Activated CD4-positive, alpha-beta T cell treated with anti-CD3 and anti-CD28 coated beads for 24 hours (primary cell): ENCODE results near the gene DENND6B.

Experiments used
- DNase-seq, 2 donors: peaks; one replicate each; pipeline ENCODE4 v3.0.0-alpha.2; 2020; ENCODE audit warnings: low read depth in 2 of 2

The DENND6B gene

DNA sequence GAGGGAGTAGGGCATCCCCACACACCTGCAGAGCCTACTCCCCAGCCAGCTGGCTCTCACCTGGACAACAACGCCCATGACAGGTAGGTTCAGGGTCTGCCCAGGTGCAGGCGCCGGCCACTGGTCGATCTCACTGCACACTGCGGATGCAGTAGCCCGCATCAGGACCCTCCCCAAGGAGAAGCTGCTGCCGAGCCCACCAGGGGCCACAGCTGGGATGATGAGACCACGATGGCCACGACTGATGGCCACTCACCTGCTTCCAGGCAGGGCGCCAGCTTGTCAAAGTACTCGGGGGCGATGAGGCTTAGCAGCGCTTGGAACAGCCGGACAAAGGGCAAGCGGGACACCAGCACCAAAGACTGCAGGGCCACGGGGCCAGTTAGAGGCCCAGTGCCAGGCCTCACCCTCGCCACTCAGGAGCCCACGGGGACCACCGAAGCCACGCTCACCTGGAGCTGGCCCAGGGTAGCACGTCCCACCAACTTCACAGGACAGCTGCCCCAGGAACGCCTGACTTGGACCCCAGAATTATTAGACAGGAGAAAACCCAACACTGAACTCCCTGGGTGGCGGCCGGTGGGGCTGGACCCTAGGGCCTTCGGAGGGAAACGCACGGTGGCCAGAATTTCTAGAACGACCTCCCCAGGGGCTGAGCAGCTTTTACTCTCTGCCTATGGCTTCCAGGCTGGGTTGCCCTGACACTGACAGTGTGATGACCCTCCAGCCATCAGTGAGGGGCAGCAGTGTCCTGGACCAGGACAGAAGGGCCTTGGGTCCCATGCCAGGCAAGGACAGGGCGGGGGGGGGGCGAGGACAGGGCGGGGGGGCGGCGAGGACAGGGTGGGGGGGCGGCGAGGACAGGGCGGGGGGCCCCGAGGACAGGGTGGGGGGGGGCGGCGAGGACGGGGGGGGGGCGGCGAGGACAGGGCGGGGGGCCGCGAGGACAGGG, 10.4 kb downstream of the DENND6B start:
- DNase-seq, result no peak

DNA sequence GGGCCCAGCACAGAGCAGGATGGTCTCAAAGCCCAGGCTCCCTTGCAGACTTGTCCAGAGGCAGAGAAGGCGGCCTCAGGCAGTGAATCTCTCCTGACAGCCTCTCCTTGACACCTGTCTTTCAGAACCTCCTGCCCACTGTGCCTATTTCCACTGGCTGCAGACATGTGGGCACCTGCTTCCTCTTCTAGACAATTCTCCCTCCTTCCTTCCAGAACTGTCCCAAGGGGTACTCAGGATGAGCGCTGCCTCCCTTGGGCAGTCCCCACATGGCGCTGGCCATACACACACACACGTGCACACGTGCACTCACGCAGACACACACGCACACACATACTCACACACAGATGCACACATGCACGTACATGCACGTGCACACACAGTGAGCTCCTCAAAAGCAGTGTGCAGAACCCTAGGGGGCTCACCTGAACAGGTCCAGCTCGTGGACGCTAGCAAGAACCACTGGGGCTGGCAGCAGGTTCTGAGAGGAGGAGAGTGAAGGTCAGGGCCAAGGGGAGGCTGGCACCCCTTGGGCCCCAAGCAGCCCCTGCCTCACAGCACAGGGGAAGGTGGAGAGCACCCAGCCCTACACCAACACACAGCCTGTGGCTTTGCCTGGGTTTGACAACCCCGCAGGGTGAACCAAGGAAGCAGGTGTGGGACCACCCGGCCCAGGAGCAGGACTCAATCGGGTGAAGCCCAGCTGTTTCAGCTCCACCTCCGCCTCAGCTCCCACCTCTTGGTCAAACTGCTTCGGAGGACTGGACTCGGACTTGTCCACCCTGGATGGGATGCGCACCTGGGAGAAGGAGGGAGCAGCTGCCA, 11.3 kb downstream of the DENND6B start:
- no peak for DNase-seq

DNA sequence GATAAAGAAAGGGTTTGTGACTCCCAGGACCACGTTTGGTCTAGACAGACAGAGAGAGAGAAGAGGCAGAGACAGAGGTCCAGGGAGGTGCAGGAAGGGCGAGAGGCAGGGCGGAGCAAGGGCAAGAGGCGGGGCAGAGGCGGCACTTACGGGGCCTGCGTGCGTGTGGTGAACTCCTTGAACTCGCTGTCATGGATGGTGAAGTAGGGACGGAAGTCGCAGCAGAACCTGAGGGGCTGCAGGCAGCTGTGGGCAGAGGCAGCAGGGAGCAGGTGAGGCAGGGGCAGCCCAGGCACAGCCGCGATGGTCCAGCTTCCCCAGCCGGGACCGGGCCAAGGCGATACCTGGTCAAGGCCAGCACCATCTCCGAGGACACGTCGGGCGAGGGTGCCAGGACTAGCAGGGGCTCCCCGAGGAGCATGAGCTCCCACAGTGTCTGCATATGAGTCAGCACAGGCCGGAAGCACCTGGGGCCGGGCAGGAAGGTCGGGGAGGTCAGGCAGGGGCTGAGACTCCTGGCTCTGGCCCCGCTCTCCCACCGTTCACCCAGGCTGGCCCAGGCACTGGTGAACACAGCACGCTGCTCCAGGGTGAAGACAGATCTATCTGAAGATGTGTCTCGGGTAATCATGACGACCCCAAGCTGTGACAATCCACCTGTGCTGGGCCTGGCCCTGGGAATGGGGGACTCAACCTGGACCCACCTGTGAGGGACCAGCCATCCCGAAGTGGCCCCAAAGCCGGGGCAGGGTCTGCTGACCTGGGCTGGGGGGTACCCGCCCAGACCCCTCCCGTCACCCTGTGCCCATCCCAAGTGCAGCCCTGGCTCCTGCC, 12.1 kb downstream of the DENND6B start:
- DNase-seq, result peak; percentile 58 to 66

DNA sequence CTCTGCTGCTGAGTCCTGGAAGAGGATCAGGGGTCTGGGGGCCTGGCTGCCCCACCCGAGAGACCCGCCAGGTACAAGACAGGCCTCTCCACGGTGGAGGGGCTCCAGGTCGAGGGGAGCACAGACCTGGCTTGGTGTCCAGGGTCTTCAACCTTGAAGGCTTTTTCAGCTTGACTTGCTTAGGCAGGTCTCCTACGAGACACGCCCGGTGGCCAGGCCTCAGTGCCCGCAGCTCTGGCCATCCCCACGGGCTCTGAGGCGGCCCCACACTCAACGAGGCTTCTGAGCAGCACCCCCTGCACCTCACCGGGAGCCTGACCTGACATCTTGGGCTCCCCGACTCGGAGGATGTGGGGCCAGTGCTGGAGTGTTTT, 12.7 kb downstream of the DENND6B start:
- DNase-seq, result no peak

DNA sequence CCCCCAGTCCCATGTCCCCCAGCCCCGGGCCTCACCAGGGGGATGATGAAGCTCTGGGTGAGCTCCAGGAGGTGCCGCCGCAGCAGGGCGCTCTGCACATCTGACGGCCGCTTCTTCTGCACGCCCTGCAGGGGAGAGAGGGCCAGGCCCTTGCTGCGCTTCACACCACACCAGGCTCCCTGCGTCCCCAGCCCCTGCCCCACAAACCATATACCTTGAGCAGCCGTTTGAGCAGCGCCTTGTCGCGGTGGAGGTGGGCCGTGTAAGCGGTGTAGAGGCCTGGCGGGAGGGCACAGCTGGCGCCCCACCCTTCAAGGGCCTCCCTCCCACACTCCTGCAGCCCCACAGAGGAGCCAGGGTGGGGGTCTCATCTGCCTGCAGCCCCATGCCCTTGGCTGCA, 13.2 kb downstream of the DENND6B start:
- no peak for DNase-seq

DNA sequence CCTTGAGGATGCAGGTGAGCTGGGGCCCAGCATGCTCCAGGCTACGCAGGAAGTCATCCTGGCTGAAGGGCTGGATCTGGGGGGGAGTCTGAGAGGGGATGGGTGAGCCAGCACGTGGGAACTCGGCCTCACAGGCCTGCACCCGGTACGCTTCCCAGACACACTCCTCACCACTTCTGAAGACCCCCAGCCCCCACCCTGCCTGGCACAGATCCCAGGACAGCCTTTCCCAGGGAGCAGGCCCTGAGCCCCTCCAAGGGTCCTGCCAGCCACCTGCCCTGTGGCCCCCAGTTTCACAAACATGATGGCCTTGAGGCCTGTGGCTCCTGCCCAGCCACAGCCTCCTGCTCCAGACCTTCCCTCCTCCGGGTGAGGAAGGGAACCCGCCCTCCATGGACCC, 13.8 kb downstream of the DENND6B start:
- DNase-seq, result no peak

DNA sequence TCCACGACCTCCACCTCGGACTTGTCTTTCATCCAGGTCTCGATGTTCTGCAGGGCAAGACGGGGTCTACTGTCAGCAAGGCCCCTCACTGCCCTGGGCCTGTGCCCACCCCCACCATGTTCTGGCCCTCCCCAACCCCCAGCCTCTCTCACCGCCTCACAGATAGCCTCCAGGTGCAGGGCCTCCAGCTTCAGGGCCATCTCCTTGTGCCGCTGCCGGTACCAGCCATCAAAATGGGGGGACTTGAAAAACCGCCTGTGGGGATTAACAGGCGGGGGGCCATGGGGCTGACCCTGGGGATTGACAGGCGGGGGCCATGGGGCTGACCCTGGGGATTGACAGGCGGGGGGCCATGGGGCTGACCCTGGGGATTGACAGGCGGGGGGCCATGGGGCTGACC, 14.4 kb downstream of the DENND6B start:
- DNase-seq, result no peak

DNA sequence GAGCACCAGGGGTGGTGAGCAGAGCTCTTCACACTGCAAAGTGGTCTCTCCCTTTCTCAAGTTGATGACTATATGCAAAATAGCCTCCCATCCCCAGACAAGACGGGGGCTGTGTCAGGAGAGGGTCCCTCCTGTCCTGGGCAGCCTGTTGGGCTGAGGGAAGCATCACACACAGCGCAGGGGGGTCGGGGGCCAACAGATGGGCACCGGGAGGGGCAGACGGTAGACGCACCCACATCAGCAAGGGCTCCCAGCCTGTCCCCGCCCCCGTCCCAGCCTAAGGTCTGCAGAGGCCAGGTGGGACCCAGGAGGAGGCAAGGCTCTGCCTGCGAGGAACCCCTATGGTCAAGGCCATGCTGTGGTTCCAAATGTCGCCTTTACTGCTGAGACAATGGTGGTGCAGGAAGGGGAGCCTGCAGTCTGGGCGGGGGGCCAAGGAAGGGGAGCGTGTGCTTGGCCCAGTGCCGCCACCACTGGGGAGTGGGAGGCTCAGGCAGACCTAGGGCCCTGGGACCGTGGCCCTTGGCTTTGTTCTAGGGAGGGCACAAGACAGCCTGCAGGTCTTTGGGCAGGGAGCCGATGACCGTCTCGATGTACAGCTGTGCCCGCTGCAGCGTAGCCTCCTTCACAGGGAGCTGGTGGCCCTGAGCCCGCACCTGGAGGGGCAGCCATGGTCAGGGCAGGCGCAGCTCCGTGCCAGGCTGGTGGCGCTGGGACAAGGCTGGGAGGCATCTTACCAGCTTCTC, 15.0 kb downstream of the DENND6B start:
- DNase-seq, result no peak

DNA sequence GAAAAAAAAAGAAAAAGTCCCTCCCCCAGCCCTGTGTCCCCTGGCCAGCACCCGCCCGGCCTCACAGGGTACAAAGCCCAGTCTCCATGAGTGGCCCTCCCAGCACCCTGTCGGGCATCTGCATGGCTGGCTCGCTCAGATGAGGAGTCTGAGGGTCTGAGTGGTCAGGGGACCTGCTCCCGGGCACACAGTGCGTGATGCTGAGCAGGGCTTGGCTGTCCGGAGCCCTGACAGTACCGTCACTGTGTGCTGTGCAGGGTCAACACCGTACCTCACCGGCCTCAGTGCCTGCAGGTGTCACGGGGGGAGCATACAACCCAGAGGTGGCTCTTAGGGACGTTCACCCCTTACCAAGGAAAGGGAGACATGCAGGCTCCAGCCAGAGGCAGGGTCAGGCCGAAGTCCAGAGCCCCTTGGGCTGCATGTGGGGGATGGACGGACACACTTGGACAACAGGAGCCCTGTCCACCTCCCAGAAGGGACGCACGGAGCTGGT, 15.8 kb downstream of the DENND6B start:
- DNase-seq, result no peak

DNA sequence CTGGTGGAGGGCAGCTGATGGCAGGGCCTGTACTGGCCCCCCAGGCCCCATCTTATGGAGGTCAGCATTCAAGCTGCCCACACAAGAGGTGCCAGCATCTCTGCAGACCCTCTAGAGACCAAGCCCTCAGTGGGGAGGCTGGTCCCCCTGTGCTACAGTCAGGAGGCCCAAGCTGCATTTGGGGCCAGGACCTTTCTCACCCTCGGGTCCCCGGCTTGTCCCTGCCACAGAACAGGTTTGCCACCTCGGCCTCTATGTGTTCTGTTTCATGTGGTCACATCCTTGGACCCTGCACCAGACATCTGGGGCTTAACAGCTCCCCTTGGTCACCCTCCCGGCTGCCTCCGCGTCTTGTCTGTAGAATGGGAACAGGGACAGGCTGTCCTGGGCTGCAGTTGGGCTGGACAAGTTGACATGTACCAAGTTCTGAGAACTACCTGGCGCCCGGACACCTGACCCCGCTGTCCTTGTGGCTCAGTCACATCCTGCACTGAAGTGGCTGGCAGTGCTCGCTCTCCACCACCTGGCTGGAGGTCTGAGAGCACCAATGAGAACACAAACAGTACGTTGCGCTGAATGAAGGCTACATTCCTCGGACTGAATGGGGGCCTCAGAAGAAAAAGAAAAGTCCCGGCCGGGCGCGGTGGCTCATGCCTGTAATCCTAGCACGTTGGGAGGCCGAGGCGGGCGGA, 16.6 kb downstream of the DENND6B start:
- no peak for DNase-seq

DNA sequence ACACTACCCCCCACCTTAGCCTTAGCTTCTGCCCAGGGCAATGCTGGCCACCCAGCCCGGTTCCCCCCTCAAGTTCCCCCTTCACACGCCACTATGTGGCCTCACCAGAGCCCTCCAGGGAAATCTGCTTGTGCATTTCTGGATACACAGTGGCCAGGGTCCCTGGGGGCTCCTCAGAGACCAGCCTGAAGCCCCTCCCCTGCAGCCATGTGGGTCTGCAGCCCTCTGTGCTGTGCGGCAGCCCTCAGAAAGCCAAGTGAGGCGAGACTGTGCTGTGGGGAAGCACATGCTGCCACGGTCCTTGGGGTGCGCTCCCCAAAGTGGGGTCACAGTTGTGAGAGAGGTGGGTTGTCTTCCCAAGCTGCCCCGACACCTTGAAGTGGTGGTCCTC, 17.2 kb downstream of the DENND6B start:
- no peak for DNase-seq

DNA sequence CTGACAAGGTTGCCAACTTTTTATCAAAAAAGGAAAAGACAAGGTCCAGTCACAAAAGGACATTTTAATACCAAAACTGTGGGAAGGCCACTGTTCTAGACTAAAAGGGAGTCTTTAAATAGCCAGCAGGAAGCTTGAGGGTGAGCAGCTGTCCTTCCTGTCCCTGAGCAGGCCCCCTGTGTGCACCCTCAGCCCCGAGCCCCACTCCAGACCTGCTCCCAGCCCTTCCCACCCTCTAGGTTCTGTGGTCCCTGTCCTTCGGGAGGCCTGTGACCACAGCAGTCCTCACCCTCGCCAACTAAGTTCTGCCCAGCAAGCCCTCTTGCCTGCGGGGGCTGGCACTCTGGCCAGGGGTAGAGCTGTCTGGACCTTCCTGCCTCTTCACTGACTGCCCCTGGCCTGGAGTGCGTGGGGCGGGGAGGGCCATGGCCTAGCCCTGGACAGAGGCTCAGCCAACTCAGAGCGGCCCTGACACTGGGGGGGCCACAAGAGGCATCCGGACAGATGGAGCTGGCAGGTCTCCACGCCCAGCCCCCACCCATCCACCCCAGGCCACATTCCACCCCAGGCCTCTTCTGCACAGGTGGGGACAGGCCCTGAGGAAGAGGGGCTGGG, 17.7 kb downstream of the DENND6B start:
- DNase-seq, result no peak

DNA sequence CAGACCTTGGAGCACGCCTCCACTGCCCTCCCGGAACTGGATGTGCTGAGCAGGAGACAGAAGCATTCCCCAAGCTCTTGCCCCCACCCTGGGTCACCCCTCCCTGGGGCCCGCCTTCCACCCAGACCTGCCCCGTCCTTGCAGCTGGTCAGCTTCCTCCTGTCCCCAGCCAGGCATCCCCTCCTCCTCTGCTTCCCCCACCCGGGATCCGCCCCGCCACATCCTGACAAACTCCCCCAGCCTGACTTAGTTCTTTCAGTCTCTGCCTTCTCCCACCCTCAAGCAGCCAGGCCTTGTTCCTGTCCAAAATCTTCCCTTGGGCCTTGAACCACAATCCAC, 18.2 kb downstream of the DENND6B start:
- no peak for DNase-seq

DNA sequence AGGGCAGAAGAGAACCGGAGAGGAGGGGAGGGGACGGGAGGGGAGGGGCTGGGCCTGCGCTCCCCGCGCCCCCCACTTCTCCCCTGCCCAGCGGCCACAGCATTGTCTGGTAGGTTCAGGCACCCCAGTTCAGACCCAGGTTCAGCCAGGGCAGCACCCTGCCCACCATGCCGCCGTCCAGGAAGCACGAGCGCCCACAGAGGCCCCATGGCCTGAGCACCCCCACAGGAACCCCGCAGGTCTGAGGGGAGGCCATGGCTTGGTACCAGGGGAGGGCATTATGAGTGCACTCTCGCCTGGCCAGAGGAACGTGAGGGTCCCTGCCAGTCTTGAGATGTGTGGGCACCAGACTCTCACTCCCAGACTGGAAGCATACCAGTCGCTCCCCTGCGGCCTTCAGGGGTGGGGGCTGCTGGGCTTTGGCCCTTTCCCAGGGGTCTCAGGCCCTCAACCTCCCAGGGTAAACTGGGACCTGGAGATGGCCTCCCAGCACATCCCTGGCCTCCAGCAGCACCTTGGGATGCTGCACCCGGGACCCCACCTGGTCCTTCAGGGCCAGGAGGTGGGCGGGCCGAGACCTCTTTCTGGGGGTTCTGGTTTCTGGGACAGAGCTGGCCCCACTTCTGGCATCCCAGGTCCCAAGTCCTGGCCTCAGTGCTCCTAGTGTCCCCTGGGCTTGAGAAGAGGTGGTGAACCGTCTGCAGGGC, 18.8 kb downstream of the DENND6B start:
- no peak for DNase-seq

DNA sequence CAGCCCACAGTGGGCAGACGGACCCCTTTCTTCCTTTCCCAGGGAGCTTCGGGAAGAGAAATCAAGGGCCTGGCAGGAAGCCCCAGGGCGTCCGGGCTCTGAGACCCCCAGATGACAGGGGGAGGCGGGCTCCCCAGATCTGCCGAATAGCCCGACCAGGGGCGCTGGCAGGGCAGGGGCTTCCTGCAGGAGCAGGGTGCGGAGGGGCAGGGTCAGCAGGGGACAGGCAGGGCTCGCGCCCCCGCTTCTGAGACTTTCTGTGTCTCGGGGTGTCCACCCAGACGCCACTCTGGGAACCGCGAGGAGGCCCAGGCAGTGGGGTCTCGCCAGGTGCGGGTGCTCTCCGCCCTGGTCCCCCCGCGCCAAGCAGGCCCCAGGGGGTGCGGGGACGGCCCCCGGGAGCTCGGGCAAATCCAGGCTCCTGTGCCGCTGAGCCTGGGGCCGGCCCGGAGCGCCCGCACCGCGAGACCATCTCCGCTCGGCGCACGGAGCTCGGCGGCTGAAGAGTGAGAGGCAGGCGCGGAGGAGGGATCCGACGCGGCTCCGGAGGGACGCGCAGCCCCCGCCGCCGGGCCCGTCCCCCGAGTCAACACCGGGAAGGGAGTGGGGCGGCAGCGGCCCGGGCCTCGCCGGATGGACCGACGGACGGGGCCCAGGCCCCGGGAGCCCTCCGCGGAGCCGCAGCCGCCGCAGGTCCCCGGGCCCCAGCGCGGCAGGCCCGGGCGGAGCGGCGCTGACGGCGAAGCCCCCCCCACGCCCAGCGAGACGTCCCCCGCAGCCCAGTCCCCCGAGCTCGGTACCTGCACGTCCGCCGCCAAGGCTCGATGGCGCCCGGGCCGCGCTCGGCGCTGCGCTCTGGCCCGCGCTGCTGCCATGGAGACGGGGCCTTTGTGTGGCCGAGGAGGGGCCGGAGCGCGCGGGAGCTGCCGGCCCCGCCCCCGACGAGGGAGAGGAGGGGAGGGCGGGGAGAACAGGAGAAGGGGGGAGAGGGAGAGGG, 19.8 kb downstream of the DENND6B start, which contains the start of gene PLXNB2:
Gene PLXNB2, minus strand, starts transcription at position 894 of the 997 bp plus-strand sequence. CDS start 17,062 bp downstream, outside the sequence.
- DNase-seq, result no peak

DNA sequence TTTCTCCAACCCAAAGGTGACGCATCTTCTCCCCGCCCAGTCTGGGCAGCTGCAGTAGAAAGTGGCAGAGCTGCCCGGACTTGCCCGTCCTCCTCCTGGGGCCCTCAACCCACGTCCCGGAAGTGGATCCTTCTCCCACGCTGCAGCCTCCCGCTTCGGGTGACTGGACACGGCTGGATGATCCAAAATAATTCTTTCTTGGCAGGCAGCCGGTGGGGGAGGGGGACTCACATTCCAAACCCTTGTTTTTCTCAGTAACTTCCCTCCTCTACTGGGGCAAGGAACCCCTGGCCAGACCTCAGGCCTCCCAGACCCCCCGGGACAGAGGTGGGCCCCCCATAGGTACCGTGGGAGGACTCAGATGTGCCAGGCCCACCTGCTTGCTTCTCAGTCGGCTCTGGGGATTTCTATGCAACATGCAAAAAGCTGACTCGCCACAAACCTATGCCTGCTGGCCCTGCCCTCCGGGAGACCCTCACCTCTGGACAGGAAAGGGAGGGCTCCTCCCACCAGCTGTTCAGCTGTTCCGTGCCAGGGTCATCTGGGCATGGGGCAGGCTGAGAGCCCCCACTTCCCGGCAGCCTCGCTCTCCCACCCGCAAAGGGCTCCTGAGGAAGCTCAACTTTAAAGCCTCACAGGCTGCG, 20.8 kb downstream of the DENND6B start:
- no peak for DNase-seq

DNA sequence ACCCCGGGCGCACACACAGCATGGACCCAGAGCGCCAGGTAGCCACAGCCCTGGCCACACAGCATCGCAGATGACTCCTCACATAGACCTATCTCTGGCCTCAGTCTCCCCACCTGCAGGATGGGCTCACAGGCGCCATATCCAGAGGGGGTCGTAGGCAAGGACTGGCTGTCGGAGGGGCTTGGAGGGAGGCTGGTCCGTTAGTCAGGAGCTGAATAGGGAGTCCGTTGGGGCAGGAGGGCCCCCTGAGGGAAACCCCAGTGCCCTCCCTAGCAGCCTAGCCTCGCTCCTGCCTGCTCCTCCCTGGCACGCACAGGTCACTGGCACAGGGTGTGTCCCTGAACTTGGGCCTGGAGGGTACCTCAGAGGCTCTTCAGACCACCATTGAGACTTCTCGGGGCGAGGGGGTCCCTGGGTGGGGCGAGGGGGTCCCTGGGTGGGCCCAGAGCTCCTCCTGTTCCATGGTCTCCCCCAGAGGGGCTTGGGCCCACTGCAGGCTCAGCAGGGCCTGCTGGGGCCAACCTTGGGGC, 21.4 kb downstream of the DENND6B start:
- DNase-seq, result no peak
